Esophagus muscularis mucosa (tissue), 4 donors: Measurements from ENCODE around the gene LUC7L3.

Experiments used
- EP300 ChIP-seq: sonication (generic); formaldehyde crosslinking; IDR thresholded peaks from one replicate; pipeline ENCODE4 v1.6.1; 2017; ENCODE audit warnings: antibody characterized with exemption
- POLR2A ChIP-seq: fragments of 450-650 bp; IDR thresholded peaks from one replicate; pipeline ENCODE4 v1.6.1; 2017; ENCODE audit warnings: antibody characterized with exemption, moderate library complexity, mild to moderate bottlenecking, low read depth
- POLR2AphosphoS5 ChIP-seq, 2 donors: sonication (generic); formaldehyde crosslinking; IDR thresholded peaks; one replicate each; pipeline ENCODE4 v1.6.1; 2017; ENCODE audit warnings: antibody characterized with exemption in 2 of 2
- TF ChIP-seq, protein P1 (sequence below), 3 experiments: fragments of 200-600 bp in 2 of 3; fragments of 450-650 bp in 1 of 3; sonication (generic) in 2 of 3; IDR thresholded peaks; one replicate each; pipeline ENCODE4 v1.5.1; 2017 to 2019; ENCODE audit warnings: antibody characterized with exemption in 3 of 3, mild to moderate bottlenecking in 2 of 3, moderate library complexity in 1 of 3

DNA sequence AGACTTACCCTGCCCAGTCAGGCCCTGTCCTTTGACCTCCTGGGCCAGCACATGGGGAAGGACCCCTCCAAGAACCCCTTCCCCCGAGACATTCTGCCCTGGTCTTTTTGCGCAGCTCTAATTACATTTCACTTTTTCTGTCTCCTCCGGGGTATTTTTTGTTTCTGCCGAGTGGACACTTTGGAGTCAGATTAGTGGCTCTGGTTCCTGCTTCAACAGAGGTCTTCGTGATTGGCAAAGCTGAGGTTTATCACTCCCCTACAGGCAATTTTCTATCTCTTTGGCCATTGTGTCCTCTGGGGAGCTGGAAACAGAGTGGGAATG is 35.2 kb upstream of the LUC7L3 start:
- TF ChIP-seq, protein P1, sequence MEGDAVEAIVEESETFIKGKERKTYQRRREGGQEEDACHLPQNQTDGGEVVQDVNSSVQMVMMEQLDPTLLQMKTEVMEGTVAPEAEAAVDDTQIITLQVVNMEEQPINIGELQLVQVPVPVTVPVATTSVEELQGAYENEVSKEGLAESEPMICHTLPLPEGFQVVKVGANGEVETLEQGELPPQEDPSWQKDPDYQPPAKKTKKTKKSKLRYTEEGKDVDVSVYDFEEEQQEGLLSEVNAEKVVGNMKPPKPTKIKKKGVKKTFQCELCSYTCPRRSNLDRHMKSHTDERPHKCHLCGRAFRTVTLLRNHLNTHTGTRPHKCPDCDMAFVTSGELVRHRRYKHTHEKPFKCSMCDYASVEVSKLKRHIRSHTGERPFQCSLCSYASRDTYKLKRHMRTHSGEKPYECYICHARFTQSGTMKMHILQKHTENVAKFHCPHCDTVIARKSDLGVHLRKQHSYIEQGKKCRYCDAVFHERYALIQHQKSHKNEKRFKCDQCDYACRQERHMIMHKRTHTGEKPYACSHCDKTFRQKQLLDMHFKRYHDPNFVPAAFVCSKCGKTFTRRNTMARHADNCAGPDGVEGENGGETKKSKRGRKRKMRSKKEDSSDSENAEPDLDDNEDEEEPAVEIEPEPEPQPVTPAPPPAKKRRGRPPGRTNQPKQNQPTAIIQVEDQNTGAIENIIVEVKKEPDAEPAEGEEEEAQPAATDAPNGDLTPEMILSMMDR (IDR thresholded peaks at IDR 0.05): no peak
- no peak for TF ChIP-seq POLR2A
- no peak for TF ChIP-seq EP300
- no peak for TF ChIP-seq POLR2AphosphoS5 (IDR thresholded peaks at IDR 0.05)
